Neural crest cell (in vitro differentiated cells): ENCODE measurements around the gene XRCC3. TPM values are rescaled to one million over a fixed set of nuclear protein-coding genes. Genes with fewer than 3 reads are reported as not detected.

Experiments
- DNase-seq: peaks from one replicate; pipeline ENCODE4 v3.0.0; 2021; ENCODE audit warnings: low read depth, mixed read lengths, low spot score
- H3K27ac Mint-ChIP-seq: one replicate; pipeline ENCODE4 v1.8.0; 2021; ENCODE audit warnings: mild to moderate bottlenecking, mixed read lengths; ENCODE audit not compliant: unreplicated experiment
- H3K27me3 Mint-ChIP-seq: 2 replicates; pipeline ENCODE4 v1.8.0; 2021; ENCODE audit warnings: low read depth, mild to moderate bottlenecking, mixed read lengths
- H3K36me3 Mint-ChIP-seq: 2 replicates; pipeline ENCODE4 v1.8.0; 2021; ENCODE audit warnings: low read depth, mild to moderate bottlenecking, mixed read lengths
- H3K4me1 Mint-ChIP-seq: 2 replicates; pipeline ENCODE4 v1.8.0; 2021; ENCODE audit warnings: mixed read lengths
- H3K4me3 Mint-ChIP-seq: one replicate; pipeline ENCODE4 v1.8.0; 2021; ENCODE audit warnings: mild to moderate bottlenecking, mixed read lengths
- H3K9me3 Mint-ChIP-seq: 2 replicates; pipeline ENCODE4 v1.8.0; 2021; ENCODE audit warnings: mixed read lengths
- total RNA-seq: library from RNA; stranded (reverse); gene quantifications from 2 replicates; pipeline ENCODE4 v1.2.1, GENCODE V29; 2021
- TF ChIP-seq, protein P1 (sequence below): fragments of 200-600 bp; sonication (generic); conservative IDR thresholded peaks from 2 replicates; pipeline ENCODE4 v1.5.0; 2021; ENCODE audit warnings: antibody characterized with exemption, mild to moderate bottlenecking

XRCC3 gene
- total RNA-seq, 1 donor from 2014 or later: 50.8 TPM

DNA sequence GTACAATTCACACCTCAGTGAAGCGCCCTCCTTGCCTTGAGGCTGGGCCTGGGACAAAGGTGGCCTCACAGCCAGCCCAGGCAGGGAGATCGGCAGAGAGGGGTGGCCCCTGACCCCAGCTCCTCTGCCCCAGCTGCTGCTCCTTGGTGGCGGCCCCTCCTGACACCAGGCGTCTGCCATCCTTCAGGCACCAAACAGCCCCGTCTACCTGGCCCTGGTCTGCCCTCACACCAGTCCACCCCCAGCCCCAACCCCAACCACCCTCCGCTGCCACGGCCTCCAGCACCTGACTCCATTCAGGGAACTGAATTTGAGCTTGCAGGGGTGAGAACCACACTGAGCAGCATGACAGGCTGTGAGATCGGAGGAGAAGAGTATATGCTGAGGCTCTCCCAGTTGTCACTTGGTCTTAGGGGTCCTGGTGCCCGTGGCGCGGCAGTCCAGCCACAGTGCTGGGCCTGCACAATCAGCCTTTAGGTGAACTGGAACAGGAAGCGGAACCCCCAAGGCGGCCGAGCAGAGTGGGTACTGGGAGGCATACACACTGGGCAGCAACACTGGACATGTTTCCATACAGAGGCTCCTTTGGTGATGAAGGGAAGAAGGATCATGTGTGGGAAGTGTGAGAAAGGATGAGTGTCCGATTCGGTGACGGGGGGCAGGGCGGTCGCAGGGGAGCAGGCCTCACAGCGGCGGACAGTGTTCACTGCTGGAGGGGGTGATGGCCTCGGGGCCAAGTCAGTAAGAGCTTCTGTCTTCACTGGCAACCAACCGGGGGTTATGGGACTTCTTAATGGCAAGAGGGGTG lies 19.0 kb upstream of the XRCC3 start:
- TF ChIP-seq, protein P1, sequence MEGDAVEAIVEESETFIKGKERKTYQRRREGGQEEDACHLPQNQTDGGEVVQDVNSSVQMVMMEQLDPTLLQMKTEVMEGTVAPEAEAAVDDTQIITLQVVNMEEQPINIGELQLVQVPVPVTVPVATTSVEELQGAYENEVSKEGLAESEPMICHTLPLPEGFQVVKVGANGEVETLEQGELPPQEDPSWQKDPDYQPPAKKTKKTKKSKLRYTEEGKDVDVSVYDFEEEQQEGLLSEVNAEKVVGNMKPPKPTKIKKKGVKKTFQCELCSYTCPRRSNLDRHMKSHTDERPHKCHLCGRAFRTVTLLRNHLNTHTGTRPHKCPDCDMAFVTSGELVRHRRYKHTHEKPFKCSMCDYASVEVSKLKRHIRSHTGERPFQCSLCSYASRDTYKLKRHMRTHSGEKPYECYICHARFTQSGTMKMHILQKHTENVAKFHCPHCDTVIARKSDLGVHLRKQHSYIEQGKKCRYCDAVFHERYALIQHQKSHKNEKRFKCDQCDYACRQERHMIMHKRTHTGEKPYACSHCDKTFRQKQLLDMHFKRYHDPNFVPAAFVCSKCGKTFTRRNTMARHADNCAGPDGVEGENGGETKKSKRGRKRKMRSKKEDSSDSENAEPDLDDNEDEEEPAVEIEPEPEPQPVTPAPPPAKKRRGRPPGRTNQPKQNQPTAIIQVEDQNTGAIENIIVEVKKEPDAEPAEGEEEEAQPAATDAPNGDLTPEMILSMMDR: no peak
- H3K36me3 Mint-ChIP-seq: no peaks in the 10 kb centered on the region
- H3K27ac Mint-ChIP-seq: peak overlapping the region; percentile 75

DNA sequence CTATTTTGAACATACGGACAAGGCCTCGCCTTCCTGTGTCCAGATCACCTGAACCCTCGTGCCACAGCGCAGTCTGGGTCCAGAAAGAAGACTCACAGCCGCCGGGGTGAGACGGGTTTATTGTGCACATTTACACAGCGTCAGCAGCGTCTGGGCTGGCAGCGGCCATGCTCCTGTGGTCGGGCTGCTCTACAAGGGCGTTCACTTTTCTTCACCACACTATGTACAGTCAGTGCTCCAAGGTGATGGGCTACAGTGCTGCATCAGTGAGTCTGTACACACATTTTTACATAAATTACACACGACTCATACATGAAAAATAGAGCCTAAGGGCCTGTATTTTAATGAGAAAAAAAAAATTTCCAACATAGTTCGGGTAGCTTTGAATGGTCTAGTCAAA lies 18.4 kb upstream of the XRCC3 start:
- TF ChIP-seq, protein P1: no peak
- Mint-ChIP-seq H3K27ac (peak overlapping the region; percentile 19), H3K36me3 (peaks cover 1% of the 10 kb centered on the region), H3K27me3 (no peaks in the 10 kb centered on the region), H3K4me3 (no peak overlapping the region), H3K4me1 (peaks cover 4% of the 10 kb centered on the region), H3K9me3 (no peaks in the 10 kb centered on the region)
- no peak for DNase-seq

More for the DNA sequence above, 19.0 kb upstream of the XRCC3 start:
- H3K27me3 Mint-ChIP-seq: no peaks in the 10 kb centered on the region
- no peak for DNase-seq
- no peak overlapping the region for H3K4me3 Mint-ChIP-seq
- H3K9me3 Mint-ChIP-seq: no peaks in the 10 kb centered on the region
- peaks cover 4% of the 10 kb centered on the region for H3K4me1 Mint-ChIP-seq

DNA sequence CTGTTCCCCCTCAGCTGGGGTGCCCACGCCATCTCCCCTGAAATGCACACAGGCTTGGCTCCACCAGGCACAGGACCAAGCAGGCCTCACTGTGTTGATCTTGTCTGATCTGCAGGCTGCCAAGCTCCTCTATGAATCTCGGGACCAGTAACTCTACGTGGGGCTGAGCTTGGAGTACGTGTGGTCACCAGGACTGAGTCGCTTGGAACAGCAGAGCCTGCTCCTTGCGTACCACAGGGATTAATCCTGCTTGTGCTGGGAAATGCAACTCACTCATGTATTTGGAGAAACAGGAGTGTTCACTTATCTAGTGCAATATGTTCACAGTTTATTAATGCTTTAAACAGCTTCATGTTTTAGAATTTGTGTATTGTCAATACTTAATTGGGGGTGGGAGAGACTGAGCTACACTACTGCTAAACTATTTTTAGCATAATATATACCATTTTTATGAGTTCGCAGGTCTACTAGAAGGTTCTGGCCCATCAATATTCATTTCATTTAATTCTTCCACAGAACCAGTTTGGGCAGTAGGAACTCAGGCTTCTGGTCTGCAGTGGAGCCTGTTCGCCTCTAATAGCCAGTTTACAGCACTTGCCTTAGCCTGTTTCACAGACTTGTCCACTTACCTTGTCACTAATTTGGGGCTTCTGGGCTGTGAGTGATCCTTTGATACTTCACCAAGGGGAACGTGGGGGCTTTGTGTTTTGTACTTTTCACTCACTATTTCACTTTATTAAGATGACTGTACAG lies 17.8 kb upstream of the XRCC3 start:
- TF ChIP-seq, protein P1: no peak
- Mint-ChIP-seq H3K36me3 (peaks cover 2% of the 10 kb centered on the region), H3K27ac (peak overlapping the region; percentile 82), H3K27me3 (no peaks in the 10 kb centered on the region), H3K4me1 (peaks cover 4% of the 10 kb centered on the region), H3K4me3 (no peak overlapping the region), H3K9me3 (no peaks in the 10 kb centered on the region)
- no peak for DNase-seq

DNA sequence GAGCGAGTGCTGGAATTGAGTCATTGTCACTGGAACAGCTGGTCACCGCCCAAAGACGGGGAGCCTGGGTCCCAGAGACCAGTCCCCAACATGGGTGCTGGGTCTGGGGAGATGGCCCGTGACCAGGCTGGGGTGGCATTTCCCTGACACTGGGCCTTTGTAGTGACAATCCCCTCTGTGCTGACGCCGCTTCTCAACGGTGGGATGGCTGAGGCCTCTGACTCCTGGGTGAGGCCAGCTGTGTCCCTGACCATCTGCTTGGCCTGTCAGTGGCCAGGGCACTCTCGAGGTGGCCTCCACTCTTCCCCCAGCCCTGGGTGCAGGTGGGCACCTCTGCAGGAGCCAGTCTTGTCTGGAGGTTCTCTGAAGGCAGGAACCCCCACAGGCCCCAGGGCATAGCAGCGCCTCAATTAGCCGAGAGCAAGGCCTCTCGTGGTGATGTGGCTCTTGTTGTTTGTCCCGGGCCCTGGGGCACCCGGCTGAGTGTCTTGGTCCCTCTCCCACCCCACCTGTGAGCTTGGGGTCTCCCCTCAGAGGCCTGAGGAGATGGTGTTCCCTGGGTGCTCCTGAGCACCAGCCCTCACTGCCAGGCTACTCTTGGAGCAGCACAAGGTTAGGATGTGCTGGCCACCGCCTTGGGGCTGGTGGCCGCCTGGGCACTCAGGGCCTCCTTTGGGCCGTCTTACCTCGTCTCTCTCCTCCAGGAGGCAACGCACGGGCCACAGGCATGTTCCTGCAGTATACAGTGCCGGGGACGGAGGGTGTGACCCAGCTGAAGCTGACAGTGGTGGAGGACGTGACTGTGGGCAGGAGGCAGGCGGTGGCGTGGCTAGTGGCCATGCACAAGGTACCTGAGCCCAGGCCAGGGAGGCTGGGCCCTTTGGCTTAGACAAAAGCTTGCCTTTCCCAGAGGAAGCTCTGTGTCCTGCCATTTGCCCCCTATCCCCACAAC lies 16.9 kb upstream of the XRCC3 start:
- no peaks in the 10 kb centered on the region for H3K27me3 Mint-ChIP-seq
- H3K4me1 Mint-ChIP-seq: peaks cover 4% of the 10 kb centered on the region
- H3K36me3 Mint-ChIP-seq: peaks cover 2% of the 10 kb centered on the region
- no peaks in the 10 kb centered on the region for H3K9me3 Mint-ChIP-seq
- peak overlapping the region; percentile 82 for H3K27ac Mint-ChIP-seq
- TF ChIP-seq, protein P1: no peak
- no peak overlapping the region for H3K4me3 Mint-ChIP-seq
- DNase-seq: no peak

DNA sequence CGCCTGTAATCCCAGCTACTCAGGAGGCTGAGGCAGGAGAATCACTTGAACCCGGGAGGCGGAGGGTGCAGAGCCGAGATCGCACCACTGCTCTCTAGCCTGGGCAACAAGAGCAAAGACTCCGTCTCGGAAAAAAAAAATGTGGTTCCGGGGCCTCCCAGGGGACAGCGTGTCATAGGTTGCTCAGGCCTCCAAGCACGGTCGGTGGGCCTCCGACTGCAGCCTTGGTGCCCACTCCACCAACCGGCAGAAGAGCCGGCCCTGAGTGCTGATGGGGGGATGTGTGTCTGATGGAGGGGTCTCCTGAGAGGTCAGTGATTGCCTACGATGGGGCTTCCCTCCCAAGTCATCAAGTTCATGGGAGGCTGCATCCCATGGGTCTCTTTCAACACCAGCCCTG lies 16.2 kb upstream of the XRCC3 start:
- TF ChIP-seq, protein P1: no peak
- H3K4me3 Mint-ChIP-seq: no peak overlapping the region
- H3K9me3 Mint-ChIP-seq: no peaks in the 10 kb centered on the region
- DNase-seq: no peak
- peaks cover 4% of the 10 kb centered on the region for H3K4me1 Mint-ChIP-seq
- H3K27ac Mint-ChIP-seq: no peak overlapping the region
- peaks cover 2% of the 10 kb centered on the region for H3K36me3 Mint-ChIP-seq
- H3K27me3 Mint-ChIP-seq: no peaks in the 10 kb centered on the region
